HG03565 (cell line): Measurements from ENCODE around the gene EIF1AD.
"Not testable (repeated sequence)": the region's sequence is repeated elsewhere in the genome, so short reads cannot be mapped to it uniquely, and the experiment has no call there.

Experiments
- ATAC-seq: cut with Tn5 transposase; IDR thresholded peaks from one replicate; pipeline ENCODE4 v1.9.1; 2021; ENCODE audit warnings: mild to moderate bottlenecking, moderate library complexity; ENCODE audit not compliant: unreplicated experiment

EIF1AD gene, protein sequence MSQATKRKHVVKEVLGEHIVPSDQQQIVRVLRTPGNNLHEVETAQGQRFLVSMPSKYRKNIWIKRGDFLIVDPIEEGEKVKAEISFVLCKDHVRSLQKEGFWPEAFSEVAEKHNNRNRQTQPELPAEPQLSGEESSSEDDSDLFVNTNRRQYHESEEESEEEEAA

DNA sequence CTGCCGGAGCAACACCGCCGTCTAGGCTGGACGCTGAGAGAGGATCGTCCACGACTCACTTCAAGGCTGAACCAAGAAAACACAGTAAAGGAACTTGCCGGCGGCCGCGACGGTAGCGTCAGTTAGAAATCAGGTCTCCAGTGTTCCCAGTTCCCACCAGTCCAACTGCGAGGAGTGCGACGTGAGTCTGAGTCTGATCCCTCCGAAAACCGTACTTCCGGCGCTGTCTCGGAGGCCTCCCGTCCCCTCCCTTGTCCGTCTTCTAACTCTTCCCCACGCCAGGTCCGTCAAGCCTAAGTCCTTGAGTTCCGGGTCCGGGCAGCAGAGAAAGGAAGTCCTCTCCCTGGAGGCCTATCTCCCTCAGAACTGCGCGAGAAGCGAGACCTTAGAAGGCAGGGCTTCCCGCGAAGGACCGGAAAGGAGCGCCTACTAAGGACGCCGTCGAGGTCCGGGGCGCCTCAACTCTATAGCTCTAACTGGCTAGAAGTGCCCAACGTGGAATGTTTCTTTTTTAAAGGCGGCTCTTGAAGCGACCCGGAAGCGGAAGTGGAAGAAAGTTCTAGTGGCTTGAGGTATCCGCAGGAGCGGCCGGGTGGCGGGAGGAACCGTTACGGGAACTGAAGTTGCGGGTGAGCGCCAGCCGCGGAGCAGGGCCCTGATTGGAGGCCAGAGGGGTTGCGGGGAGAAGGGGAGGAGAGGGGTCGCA lies at the start of gene EIF1AD, which contains the start of gene BANF1:
Gene EIF1AD (minus strand): TSS at position 216 of the 706 bp plus-strand sequence. CDS start 1,768 bp downstream, outside the sequence.
Gene BANF1 (plus strand): TSS at position 562 of the 706 bp plus-strand sequence. CDS start 748 bp downstream, outside the sequence.
- ATAC-seq, result peak; percentile 61

DNA sequence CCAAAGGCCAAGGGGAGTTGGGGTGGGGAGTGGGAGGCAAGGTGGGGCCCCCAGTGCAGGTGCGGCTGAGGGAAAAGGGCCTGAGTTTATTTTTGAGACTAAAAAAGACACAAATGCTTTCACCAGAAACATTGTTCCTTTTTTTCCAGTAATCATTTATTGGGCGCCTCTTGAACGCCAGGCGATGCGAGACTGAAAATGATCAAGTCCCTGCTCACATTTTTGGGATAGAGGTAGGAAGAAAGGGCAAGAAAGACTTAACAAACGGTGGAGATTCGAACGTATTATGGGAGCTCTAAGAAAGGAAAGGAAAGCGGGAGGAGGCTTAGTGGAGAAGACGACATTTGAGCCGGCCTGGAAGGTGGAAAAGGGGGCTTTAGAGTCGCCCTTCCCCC lies 49.4 kb upstream of the EIF1AD start:
- ATAC-seq, result no peak

DNA sequence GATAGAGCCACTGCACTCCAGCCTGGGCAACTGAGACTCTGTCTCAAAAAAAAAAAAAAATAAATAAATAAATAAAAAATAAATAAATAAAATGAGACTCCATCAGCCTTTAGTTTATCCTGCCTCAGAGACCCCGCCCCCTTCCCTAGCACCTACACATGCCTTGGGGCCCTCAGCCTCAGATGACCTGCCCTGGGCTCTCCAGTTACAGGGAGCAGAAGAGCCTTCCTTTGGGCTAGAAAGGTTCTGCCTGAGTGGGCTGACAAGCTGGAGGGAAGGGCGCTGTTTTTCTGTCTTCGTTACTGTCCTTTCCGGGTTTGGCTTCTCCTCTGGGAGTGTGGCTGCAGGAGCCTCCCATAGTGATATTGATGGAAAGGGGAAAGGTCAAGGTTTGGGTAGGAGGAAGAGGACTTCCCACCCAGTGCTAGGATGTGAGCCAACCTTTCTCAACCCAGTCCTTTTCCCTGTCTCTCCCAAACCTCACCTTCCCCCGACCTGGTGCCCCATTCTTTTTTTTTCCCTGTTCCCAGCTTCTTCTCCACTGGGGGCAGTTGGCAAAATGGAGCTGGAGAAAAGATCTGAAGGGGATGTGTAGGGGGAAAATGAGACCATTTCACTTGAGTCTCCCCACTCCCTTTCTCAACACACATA lies 48.7 kb upstream of the EIF1AD start:
- no peak for ATAC-seq

DNA sequence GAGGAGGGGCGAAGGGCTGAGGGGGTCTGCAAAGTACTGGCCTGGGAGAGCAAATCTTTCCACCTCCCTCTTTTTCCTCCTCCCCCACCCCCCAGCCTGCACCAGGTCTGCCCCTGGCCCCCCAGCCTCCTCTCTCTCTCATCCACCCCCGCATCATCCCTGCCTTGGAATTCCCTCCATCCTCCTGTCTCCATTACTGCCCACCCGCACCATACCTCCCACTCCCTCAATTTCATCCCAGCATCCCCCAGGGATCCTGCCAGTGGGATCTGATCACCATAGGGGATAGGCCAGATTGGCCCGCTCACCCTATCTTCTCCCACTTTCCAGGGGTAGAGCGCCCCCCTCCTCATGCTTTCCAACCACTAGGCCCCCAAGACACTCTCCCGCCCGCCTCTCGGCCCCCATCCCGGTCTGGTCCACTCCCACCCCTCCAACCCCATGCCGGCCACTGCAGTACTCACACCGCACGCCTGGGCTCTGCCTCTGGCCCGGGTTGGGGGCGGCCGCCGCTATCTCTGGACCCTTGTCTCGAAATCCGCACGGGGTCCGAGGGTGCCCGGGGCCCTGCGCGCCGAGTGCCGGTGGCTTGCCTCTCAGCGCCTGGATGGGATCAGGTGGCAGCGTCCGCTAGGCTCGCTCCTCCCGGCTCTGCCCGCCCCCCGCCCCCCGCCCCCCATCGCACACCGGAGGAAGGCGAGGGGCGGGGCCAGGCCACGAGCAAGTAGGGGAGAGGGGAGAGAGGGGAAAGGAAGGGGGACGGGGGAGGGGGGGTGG lies 46.8 kb upstream of the EIF1AD start, which contains the start of gene GAL3ST3:
Gene GAL3ST3 (minus strand): TSS at position 615 of the 777 bp plus-strand sequence. CDS start 3,746 bp downstream, outside the sequence.
- ATAC-seq, result no peak

DNA sequence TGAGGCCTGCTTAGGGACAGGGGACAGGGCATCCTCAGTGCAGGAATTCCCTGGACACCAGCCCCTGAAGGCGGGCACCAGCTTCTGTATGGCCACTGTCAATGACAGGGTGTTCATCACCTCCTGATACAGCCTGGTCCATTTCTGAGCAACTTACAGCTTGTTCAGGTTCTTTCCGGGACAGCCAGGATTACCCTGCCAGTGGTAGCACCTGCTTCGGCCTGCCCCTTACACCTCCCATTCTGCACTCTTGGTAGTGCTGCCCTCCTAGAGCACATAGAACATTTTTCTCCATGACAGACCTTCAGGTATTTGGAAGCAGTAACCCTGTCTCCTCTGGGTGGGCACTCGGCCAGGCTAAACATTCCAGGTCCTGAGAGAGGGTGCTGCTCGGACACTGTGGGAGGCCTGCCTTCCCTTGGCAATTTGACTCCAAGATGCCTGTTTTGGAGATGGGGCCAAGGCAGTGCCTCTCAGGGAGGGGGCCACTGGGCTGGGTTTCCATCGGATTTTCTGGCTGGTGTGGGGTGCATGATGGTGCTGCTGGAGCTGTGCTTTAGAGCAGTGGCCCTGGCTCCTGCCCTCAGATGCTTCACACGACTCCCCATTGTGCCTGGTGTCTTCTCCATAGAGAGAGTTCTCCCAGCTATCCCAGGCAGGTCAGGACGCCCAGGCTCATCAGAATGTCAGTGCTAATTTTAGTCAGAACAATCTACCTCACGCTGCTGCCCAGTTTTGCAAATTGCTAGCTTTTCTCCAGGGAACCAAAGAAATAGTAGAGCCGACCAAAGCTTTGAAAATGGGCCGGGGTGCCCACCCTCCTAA lies 45.8 kb upstream of the EIF1AD start:
- ATAC-seq, result no peak

DNA sequence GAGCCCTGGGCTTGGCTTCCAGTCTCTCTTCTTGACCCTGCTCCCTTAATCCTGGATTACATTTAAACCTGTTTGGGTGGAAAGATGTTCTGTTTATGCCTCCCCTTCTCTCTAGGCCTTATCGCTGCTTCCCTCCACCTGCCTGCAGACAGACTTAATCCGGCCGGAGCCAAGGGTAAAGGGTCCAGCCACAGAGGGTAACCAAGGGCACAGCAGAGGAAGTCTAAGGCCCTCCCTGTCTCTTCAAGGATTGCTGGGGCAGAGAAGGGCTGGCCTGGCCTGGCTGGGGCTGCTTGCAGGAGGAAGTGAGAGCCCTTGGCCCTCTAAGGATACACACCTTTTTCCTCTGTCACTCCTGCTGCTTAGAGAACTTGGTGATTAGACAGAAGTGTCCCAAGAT lies 44.9 kb upstream of the EIF1AD start:
- no peak for ATAC-seq

DNA sequence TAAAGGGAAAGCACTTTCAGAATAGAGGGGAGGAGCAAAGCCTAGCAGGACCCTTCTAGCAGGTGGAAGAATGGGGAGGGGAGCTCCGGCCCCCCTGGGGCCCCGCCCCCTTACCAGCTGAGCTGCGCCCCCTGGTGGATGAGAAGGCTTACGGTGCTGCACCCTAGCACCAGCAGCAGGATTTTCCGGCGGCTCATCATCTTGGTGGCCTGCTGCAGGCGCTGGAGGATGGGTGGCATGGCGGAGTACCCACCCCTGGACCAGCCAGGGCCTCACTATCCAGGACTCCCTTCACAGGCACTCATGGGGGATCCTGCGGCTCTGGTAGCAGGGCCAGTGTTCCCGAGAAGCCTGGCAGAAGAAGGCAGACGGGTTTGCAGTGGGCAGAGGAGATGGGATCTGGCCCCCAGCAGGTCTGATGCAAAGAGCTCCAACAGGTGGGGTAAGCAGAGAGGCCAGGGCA lies 43.3 kb upstream of the EIF1AD start:
- no peak for ATAC-seq

DNA sequence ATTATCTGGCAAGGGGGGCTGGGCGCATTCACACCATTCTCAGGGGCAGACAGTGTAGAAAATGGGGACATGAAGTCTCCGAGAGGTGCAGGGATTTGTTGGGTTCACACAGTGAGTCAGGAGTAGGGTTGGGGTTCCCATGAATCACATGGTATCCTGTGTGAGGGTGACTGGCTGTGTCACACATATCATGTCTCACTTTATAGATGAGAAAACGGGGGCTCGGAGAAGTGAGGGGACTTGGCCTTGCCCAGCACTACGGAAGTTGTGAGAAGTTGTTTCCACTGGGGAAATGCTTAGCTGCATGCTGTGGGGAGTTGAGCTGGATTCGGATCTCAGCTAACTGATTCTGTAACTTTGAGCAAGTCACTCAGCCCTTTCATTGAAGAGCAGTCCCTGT lies 42.8 kb upstream of the EIF1AD start:
- no peak for ATAC-seq

DNA sequence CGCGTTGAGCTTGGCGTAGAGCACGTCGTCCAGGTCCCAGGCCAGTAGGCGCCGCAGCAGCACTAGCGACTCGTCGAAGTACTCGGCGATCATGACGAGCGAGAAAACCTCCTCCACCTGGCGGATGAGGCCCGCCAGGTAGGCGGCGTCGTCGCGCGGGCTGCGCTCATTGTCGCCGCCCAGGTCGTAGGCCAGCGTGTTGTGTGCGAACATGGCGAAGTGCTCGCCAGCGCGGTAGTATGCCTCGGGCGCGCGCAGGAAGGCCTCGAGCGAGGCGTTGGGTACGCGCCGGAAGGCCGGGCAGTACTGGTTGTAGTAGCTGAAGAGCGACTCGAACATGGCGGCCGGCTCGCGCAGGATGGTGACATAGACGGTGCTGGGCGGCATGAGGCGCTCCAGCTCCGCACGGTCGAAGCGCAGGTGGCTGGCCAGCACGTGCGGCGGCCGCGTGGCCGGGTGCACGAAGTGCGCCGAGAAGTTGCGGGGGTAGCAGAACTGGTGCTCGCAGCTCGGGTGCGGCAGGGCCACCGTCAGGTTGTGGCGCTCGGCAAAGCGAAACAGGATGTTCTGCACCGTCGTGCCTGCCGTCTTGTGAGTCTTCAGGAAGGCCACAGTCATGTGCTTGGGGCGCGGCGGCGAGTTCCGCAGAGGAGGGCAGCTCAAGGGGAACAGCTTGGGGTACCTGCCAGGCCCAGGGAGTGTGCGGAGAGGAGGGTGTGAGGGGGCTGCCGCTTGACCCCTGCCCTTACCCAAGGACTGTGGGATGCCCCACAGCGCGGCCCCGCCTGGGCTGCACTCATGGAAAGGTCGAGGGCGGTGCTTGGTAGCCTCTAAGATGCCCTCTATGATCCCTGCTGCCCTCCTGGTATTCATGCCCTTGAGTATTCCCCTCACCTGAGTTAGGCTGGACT lies 41.3 kb upstream of the EIF1AD start:
- ATAC-seq, result no peak

DNA sequence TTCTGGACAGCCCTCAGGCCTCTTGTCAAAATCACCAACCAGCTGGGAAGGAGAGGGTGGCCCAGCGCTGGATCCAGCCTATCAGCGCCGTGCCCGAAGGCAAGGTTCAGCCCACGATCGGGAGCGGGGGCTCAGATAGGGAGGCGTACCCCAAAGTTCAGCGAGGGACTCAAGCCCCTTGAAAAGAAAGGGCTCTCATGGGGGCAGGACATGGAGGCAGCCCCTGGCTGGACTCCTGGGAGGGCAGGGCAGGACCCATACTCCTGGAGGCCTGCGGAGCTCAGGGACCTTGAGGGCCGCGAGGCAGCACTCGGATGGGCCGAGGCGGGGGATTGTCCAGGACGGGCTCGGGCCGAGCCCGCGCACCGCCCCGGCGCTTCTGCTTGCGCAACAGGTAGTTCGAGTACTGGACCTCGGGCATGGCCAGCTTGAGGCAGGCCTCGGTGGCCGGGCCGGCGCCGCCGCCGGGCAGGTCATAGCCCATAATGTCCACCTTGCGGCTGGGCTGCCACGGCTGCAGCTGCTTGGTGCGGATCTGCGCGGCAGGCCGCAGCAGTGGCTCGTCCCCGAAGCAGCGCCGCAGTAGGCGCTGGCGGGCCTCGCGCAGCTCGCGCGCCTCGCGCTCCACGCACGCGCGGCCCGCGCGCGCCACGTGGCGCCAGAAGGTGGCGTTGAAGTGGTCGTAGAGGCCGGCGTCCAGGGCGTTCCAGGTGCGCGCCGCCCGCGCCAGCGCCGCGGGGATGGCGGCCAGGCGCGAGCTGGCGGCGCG lies 40.5 kb upstream of the EIF1AD start:
- ATAC-seq, result no peak

DNA sequence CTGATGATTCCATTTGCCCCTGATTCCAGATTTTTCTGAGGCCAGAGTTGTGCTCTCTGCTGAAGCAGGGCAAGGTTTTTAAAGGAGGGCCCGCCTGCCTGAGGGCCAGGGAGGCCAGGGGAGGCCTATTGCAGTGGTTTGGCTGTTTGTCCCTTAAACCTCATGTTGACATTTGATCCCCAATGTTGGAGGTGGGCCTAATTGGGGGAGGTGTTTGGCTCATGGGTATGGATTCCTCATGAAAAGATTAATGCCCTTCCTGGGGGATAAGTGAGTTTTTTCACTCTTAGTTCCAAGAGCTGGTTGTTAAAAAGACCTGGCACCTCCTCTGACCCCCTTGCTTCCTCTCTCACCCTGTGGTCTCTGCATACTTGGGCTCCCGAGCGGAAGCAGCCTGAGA lies 37.8 kb upstream of the EIF1AD start:
- ATAC-seq, result no peak

DNA sequence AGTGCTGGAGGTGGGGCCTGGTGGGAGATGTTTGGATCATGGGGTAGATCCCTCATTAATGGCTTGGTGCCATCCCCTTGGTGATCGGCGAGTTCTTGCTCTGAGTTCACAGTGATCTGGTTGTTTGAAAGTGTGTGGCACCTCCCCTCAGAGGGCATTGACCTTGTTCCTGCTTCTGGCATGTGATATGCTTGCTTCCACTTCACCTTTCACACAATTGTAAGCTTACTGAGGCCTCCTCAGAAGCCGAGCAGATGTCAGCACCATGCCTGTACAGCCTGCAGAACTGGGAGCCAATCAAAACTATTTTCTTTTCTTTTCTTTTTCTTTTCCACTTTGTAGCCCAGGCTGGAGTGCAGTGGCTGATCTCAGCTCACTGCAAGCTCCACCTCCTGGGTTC lies 35.4 kb upstream of the EIF1AD start:
- no peak for ATAC-seq

DNA sequence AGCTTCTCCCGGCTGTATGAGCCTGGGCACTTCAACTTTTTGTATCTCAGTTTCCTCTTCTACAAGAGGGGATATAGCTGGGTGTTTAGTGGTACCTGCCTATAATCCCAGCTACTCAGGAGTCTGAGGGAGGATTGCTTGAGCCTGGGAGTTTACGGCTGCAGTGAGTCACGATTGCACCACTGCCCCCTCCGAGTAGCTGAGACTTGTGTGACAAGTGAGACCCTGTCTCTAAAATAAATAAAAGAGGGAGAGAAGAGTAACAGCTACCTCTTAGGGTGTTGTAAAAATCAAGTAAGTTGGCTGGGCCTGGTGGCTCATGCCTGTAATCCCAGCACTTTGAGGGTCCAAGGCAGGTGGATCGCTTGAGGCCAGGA lies 34.4 kb upstream of the EIF1AD start:
- no peak for ATAC-seq

DNA sequence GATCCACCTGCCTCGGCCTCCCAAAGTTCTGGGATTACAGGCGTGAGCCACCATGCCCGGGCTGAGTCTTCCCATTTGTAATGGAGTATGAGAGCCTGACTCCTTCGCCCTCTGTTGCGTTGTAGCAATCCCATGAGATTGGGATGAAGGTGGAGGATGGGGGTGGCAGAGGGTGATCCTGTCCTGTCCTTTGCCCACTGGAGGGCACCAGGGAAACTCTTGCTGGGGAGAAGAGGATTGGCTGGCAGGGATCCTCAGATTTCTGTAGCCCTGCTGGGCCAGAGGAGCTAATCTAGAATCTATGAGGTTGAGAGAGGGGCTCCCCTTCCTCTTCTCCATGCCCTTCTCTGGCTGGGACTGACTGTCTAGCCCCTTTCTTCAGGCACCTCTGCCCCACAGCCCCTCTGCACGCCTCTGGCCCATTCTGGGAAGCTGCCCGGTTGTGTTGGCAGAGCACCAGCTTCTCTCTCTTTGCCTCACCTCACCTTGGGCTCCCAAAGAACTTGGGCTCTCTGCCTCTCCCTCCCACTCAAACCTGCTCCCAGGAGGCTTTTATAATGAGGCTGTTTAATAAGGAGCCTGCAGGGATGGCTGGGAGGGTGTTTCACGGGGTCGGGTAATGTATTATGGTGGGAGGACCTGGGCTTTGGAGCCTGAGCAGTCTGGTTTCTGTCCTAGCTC lies 33.8 kb upstream of the EIF1AD start:
- no peak for ATAC-seq

DNA sequence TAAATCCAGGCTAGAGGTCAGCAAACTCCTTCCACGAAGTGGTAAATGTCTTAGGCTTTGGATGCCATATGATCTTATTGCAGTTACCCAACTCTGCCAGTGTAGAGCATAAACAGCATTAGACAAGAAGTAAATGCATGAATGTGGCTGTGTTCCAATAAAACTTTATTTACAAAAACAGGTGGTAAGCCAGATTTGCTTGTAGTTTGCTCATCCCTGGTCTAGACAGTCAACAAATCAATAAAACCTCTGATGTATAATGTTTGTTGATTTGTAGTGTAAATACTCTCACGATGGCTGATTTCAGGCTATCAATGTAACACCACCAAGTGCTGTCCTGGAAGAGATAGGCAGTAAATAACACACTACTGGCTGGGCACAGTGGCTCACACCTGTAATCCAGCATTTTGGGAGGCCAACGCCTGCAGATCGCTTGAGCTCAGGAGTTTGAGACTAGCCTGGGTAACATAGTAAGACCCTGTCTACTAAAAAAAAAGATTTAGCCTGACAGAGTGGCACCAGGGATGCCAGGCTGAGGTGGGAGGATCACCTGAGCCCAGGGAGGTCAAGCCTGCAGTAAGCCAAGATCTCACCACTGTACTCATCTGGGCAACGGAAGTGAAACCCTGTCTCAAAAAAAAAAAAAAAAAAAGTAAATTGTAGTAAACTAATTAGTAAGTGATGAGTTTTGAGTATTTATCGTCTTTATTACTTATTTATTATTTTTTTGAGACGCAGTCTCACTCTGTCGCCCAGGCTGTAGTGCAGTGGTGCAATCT lies 31.2 kb upstream of the EIF1AD start:
- no peak for ATAC-seq

DNA sequence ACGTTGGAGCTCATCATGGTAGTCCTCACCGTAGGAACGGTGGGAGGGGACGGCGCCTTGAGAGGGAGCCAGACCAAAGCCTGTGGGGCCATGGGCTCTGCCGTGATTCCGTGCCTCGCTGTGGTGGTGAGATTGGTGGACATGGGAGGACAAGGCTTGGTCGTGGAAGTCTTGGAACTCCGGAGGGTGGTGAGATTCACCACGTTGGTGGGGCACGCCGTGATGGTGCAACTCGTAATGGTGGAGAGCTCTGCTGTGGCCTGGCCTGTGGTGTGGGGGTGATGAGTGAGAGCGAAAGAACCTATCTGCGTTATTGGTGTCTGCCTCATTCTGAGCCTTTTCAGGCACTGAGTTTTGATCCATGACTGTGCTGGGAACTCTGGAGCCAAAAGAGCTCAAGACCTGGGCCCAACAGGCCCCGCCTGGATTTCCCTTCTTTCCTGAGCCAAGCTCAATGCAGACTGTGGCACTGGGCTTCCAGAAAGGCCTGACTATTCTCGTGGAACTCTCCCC lies 24.1 kb upstream of the EIF1AD start, which contains the start of gene CATSPER1:
Gene CATSPER1 (minus strand): TSS at position 463 of the 513 bp plus-strand sequence. CDS start 100 bp downstream, at position 363.
- no peak for ATAC-seq

DNA sequence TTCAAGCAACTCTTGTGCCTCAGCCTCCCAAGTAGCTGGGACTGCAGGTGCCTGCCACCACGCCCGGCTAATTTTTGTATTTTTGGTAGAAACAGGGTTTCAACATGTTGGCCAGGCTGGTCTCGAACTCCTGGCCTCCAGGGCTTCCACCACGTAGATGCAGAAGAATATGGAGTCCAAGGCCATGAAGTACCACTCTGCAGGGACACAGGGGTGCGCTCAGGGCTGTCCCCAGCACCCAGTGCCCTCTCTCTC lies 21.2 kb upstream of the EIF1AD start:
- not testable (repeated sequence) for ATAC-seq
